ENCODE measurements around the gene PAMR1. TPM values are rescaled to one million over a fixed set of nuclear protein-coding genes. Genes with fewer than 3 reads are reported as not detected.

The PAMR1 gene
- total RNA-seq, 4 donors from 2014 or later: 13.3 to 25.8 (median 14.6) TPM

DNA sequence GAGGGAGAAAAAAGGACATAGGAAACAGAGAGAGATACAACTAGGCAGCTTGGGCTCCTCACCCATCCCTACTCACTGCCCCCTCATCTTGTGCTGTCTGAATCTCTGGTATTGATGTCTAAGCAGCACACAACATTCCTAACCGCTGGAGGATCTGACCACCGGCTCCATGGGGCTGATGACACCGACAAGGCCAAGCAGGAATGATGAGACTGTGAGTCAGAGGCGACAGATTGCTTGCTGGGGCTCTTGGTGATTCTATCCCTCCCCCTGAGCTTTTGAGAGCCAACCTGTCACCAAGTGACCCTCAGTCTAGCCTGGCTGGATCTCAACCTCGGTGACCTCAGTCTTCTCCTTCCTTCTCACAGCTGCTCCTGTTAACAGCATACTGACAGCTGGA, 13.8 kb downstream of the PAMR1 start:
- no peak for TF ChIP-seq POLR2A (IDR thresholded peaks at IDR 0.05)
- TF ChIP-seq POLR2AphosphoS5 (IDR thresholded peaks at IDR 0.05): no peak
- no peak for TF ChIP-seq EP300 (IDR thresholded peaks at IDR 0.05)
- TF ChIP-seq, protein P1, sequence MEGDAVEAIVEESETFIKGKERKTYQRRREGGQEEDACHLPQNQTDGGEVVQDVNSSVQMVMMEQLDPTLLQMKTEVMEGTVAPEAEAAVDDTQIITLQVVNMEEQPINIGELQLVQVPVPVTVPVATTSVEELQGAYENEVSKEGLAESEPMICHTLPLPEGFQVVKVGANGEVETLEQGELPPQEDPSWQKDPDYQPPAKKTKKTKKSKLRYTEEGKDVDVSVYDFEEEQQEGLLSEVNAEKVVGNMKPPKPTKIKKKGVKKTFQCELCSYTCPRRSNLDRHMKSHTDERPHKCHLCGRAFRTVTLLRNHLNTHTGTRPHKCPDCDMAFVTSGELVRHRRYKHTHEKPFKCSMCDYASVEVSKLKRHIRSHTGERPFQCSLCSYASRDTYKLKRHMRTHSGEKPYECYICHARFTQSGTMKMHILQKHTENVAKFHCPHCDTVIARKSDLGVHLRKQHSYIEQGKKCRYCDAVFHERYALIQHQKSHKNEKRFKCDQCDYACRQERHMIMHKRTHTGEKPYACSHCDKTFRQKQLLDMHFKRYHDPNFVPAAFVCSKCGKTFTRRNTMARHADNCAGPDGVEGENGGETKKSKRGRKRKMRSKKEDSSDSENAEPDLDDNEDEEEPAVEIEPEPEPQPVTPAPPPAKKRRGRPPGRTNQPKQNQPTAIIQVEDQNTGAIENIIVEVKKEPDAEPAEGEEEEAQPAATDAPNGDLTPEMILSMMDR (IDR thresholded peaks at IDR 0.05): no peak
- no peaks in the 10 kb centered on the region for H3K36me3 ChIP-seq
- H3K4me1 ChIP-seq: no peaks in the 10 kb centered on the region
- no peaks in the 10 kb centered on the region for H3K27me3 ChIP-seq
- no peaks in the 10 kb centered on the region for H3K9me3 ChIP-seq
- 80% methylated on average over 5 of the region's 5 CpGs for WGBS
- no peak for DNase-seq (ENCODE audit: low spot score in 2 of 2)
- no peak overlapping the region for H3K4me3 ChIP-seq
- H3K27ac ChIP-seq: no peak overlapping the region

DNA sequence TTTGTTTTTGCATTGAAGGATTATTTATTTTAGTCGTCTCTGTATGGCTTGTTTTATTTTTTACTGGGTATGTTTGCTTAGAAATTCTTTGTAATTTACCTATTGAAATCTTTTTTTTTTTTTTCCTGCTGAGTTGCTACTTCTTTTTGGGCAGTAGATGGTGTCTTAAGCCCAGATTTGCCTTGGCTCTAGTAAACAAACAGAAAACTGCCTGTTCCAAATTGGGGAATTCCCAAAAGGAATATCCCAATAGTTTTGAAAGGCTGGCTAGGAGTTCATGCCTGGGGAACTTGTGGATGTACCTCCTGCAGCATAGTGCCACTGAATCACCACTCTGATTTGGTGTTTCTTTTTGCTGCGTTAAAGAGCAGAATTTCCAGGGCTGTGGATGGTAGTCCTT, 17.7 kb downstream of the PAMR1 start:
- Histone ChIP-seq H3K36me3 (no peaks in the 10 kb centered on the region), H3K4me1 (no peaks in the 10 kb centered on the region), H3K9me3 (no peaks in the 10 kb centered on the region), H3K27ac (no peak overlapping the region), H3K27me3 (no peaks in the 10 kb centered on the region), H3K4me3 (no peak overlapping the region)
- DNase-seq (ENCODE audit: low spot score in 2 of 2): no peak
- TF ChIP-seq POLR2AphosphoS5 (IDR thresholded peaks at IDR 0.05): no peak
- TF ChIP-seq EP300 (IDR thresholded peaks at IDR 0.05): no peak
- no peak for TF ChIP-seq POLR2A (IDR thresholded peaks at IDR 0.05)
- TF ChIP-seq, protein P1 (IDR thresholded peaks at IDR 0.05): no peak
- WGBS: 98% methylated on average over 2 of the region's 2 CpGs

DNA sequence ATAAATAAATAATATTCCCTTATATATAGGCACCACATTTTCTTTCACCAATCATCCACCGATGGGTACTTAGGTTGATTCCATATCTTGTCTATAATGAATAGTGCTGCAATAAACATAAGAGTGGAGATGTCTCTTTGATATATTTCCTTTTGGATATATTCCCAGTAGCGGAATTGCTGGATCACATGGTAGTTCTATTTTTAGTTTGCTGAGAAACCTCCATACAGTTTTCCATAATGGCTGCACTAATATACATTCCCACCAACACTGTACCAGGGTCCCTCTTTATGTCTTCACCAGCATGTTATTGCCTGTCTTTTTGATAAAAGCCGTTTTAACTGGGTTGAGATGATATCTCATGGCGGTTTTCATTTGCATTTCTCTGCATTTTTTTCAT, 23.6 kb downstream of the PAMR1 start:
- no peak for DNase-seq (ENCODE audit: low spot score in 2 of 2)

DNA sequence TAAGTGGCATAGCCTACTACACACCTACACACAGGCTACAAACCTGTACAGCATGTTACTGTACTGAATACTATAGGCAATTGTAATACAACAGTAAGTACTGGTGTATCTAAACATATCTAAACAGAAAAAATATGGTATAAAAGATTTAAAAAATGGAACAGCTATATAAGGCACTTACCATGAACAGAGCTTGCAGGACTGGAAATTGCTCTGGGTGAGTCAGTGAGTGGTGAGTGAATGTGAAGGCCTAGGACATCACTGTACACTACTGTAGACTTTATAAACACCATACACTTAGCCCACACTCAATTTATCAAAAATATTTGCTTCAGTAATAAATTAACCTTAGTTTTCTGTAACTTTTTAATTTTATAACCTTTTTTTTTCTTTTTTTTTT, 24.7 kb downstream of the PAMR1 start:
- H3K4me3 ChIP-seq: no peak overlapping the region

More for the DNA sequence above, 23.6 kb downstream of the PAMR1 start:
- Histone ChIP-seq H3K27ac (no peak overlapping the region), H3K4me3 (no peak overlapping the region), H3K36me3 (no peaks in the 10 kb centered on the region), H3K27me3 (no peaks in the 10 kb centered on the region), H3K9me3 (no peaks in the 10 kb centered on the region), H3K4me1 (no peaks in the 10 kb centered on the region)
- TF ChIP-seq EP300 (IDR thresholded peaks at IDR 0.05) (no peak), POLR2A (IDR thresholded peaks at IDR 0.05) (no peak), POLR2AphosphoS5 (IDR thresholded peaks at IDR 0.05) (no peak)
- TF ChIP-seq, protein P1 (IDR thresholded peaks at IDR 0.05): no peak
- 54% methylated on average over 4 of the region's 4 CpGs for WGBS

DNA sequence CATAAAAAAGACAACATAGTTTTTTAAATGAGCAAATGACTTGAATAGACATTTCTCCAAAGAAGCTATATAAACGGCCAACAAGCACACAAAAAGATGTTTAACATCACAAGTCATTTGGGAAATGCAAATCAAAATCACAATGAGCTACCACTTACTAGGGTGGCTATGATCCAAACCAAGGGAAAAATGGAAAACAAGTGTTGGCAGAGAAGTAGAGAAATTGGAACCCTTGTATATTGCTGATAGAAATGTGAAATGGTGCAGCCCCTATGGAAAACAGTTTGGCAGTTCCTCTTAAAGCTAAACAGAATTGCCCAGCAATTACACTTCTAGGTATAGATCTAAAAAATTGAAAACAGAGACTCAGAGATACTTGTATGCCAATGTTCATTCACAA, 29.0 kb downstream of the PAMR1 start:
- Histone ChIP-seq H3K9me3 (no peaks in the 10 kb centered on the region), H3K4me1 (no peaks in the 10 kb centered on the region), H3K4me3 (no peak overlapping the region), H3K36me3 (no peaks in the 10 kb centered on the region), H3K27ac (no peak overlapping the region), H3K27me3 (no peaks in the 10 kb centered on the region)
- TF ChIP-seq, protein P1 (IDR thresholded peaks at IDR 0.05): no peak
- TF ChIP-seq EP300 (IDR thresholded peaks at IDR 0.05) (no peak), POLR2A (IDR thresholded peaks at IDR 0.05) (no peak), POLR2AphosphoS5 (IDR thresholded peaks at IDR 0.05) (no peak)
- no peak for DNase-seq (ENCODE audit: low spot score in 2 of 2)
- WGBS: 48% methylated on average over 1 of the region's 1 CpG

More for the DNA sequence above, 24.7 kb downstream of the PAMR1 start:
- Histone ChIP-seq H3K36me3 (no peaks in the 10 kb centered on the region), H3K4me1 (no peaks in the 10 kb centered on the region), H3K27ac (no peak overlapping the region), H3K9me3 (no peaks in the 10 kb centered on the region), H3K27me3 (no peaks in the 10 kb centered on the region)
- DNase-seq (ENCODE audit: low spot score in 2 of 2): no peak
- no peak for TF ChIP-seq POLR2A (IDR thresholded peaks at IDR 0.05)

DNA sequence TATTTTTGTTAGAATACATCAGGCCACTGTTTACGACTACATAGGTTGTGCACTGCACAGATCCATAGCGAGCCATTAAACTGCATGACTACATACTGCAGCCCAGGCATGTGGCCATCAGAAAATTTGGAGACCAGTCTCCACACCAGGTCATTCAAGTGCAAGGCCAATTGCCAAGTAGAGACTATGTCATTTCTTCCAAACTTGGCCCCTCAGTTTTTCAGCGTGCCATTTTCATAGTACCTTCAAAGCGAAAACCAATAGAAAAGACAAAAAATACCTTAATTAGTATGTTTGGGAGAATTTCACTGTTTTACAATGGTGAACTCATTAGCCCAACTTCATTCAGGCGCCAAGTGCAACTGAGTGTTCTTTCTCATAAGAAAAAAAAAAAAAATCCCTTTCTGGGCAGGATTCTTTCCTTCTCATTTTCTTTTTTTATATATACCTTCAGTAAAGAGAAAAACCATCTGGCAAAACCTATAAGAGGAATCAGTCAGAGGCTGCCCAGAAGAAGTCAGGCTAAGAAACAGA, 30.4 kb downstream of the PAMR1 start:
- no peaks in the 10 kb centered on the region for H3K36me3 ChIP-seq
- no peaks in the 10 kb centered on the region for H3K4me1 ChIP-seq
- no peaks in the 10 kb centered on the region for H3K27me3 ChIP-seq
- H3K9me3 ChIP-seq: no peaks in the 10 kb centered on the region
- no peak for TF ChIP-seq EP300 (IDR thresholded peaks at IDR 0.05)
- no peak for TF ChIP-seq POLR2AphosphoS5 (IDR thresholded peaks at IDR 0.05)
- TF ChIP-seq, protein P1 (IDR thresholded peaks at IDR 0.05): no peak
- TF ChIP-seq POLR2A (IDR thresholded peaks at IDR 0.05): no peak
- 96% methylated on average over 5 of the region's 5 CpGs for WGBS
- H3K4me3 ChIP-seq: no peak overlapping the region
- no peak for DNase-seq (ENCODE audit: low spot score in 2 of 2)
- H3K27ac ChIP-seq: no peak overlapping the region
